Activated CD4-positive, alpha-beta T cell treated with anti-CD3 and anti-CD28 coated beads, Interleukin-2, amount 50 U/mL, for 16 hours (primary cell): ENCODE results near the gene ELMO2.

ENCODE experiments used
- DNase-seq: peaks from one replicate; pipeline ENCODE4 v3.0.0-alpha.2; 2020

The ELMO2 gene

DNA sequence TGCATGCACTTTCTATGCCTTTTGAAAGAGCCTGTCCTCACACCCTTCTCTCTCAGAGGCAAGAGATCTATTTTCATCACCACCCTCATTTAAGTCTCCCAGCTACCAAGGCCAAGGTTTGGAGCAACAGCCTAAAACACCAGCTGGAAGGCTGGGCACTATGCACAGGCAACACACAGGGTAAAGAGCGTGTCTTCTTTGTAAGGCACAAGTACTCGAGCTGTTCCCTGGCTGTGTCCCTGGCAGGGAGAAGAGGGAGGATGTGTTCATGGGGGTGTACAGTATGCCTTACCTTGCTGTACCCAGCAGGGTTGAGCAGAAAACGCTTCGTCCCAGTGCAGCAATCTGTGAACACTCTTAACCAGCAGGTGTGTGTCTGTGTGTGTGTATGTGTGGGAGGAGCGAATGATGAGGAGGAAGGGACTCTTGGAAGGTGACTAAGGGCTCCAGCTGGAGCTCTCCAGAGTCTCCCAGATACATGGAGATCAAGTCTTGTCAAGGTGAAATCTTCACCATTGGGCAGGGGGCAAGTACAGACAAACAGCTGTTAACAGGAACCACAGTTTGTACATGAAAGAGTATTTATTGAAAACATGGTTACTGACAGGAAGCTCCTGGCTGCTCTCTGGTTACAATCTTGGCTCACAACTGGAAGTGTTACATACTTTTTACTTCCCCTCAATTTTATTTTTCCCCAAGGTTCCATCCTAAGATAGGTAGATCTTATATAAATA lies 40.8 kb downstream of the ELMO2 start:
- no peak for DNase-seq

DNA sequence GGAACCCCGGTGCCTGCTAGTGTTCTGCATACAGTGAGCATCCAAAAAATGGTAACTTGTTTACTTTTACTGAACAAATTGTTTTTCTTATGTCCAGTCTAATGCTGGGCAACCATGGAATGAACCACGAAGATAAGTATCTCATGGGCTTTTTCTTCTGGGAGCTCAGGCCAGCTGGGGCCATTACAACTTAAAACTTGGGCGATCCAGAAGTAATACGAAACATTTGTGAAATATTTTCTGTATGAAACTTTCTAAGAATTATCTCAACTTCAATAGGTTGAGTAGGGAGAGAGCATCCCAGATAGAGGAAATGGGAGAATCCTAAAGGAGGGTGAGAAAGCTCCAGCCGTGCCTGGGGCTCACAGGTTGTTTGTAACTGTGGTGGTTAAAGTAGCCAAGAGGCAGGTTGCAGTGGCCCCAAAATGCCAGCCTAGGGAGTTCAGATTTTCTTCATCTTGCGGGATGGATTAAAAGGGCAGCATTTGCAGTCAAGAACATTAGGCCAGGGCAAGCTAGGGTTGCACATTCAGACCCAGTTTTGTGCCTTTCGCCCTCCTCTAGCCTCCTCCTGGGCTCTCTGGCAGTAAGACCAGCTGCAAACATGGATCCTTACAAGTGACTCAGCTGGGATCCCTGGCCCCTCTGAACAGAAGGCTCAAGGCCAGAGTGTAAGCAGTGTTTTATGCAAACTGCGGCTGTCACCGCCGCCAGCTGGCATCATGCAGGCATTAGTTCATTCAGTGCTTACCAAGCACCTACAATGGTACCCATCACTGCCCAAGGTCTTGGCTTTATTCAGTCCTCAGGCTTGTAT lies 41.5 kb downstream of the ELMO2 start:
- DNase-seq = no peak

- DNase-seq = peak; percentile 88
These were observed 42.3 kb downstream of the ELMO2 start for GRCh38 chr20:46363874-46364669.

DNA sequence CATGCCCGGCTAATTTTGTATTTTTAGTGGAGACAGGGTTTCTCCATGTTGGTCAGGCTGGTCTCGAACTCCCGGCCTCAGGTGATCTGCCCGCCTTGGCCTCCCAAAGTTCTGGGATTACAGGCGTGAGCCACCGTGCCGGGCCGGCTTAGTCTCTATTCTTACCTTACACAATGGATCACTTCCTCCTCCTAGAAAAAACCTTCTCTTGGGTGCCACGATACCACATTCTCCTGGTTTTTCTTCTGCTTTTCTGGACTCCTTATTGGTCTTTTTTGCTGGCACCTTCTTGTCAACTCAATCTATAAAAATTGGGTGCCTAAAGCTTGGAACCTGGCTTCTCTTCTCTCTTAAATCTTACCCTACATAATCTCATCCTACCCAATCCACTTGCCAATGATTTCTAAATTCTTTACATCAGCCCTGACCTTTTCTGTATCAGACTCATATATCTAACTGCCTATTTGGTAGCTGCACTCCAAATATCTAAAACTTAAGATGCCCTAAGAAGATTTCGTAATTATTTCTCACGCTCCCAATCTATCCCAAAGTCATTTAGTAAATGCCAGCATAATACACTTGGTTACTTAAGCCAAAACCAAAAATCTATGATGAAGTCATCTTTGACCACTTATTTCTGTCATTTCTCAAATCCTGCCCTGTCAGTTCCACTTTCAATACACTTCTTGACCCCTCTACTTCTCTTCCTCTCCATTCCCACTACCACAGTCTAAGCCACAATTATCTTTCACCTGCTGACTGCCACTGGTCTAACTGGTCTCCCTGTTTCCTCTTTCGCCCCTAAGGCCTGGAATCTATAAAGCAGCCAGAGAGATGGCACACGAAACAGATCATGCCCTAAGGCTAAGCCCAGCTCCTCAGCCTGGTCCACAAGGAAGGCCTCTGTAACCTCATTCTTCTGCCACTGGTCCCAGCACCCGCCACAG lies 43.2 kb downstream of the ELMO2 start:
- no peak for DNase-seq

DNA sequence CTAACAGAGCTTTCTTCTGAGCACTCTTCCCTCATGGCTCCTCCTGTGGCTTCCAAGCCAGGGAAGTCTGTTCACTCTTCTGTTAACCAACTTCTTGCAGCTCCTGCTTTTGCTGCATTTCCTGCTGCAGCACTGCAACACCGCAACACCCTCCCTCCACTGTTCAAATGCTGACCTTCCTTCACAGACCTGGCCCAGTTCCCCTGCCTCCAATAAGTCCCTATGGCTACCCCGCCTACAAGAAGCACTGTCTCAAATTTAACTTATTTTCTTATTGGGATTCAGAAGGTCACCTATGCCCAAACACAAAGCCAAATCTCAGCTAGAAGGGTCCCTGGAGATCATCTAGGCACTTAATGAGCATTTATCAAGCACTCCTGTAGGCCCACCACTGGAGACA lies 44.6 kb downstream of the ELMO2 start:
- no peak for DNase-seq

- DNase-seq = no peak
These were observed 45.0 kb downstream of the ELMO2 start for GRCh38 chr20:46361381-46361780.

GRCh38 chr20:46359233-46359751 lies 47.1 kb downstream of the ELMO2 start:
- DNase-seq = no peak

GRCh38 chr20:46358346-46359058 lies 47.9 kb downstream of the ELMO2 start:
- no peak for DNase-seq

- DNase-seq = no peak
These were observed 49.3 kb downstream of the ELMO2 start for GRCh38 chr20:46357030-46357514.

- DNase-seq = no peak
These were observed 50.0 kb downstream of the ELMO2 start for GRCh38 chr20:46356195-46357029.

GRCh38 chr20:46355778-46356177 lies 50.6 kb downstream of the ELMO2 start:
- DNase-seq = no peak

GRCh38 chr20:46354920-46355654 lies 51.3 kb downstream of the ELMO2 start:
- no peak for DNase-seq

- no peak for DNase-seq
These were observed 52.2 kb downstream of the ELMO2 start for GRCh38 chr20:46354207-46354555.

DNA sequence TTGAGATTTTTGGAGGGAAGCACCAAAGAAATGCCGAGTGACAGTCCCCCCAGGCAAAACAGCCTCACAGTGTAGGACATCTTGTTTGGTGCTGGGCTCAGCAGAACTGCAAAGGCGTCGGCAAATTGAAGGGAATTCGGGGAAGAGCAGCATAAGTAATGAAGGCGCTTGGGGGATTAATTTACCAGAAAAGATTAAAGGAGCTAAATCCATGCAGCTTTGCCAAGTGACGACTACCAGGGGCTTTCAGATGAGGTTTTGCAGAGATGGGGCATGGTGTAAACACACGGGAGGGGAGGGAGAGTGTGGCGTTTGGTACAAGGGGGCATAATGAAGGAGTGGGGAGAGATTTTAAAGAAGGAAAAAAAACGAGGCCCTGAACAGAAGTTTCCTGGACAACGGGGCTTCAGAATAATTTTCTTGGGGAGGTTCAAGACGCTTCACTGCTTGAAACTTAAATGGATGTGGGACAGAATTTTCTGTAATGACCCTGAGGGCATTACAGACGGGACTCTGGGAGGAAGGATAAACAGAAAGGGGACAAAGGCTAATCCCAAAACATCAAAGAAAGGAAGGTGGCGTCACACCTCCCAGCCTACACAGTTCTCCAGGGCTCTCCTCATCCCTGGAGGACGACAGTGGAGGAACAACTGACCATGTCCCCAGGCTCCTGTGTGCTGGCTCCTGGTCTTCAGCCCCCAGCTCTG lies 52.8 kb downstream of the ELMO2 start:
- DNase-seq = no peak

DNA sequence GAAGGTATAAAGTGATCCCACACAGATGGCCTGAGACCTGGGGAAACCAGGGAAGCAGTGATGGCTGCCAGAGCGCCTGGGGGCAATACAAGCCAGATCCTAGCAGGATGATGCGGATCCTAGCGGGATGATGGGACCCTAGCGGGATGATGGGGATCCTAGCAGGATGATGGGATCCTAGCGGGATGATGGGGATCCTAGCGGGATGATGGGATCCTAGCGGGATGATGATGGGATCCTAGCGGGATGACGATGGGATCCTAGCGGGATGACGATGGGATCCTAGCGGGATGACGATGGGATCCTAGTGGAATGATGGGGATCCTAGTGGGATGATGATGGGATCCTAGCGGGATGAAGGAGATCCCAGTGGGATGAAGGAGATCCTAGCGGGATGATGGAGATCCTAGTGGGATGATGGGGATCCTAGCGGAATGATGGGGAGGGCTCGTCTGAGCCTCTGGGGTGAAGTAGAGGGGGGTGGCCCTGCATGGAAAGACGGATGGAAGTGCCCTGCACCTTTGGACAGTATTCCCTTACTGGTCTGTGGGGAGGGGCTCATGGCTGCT lies 54.0 kb downstream of the ELMO2 start:
- no peak for DNase-seq

DNA sequence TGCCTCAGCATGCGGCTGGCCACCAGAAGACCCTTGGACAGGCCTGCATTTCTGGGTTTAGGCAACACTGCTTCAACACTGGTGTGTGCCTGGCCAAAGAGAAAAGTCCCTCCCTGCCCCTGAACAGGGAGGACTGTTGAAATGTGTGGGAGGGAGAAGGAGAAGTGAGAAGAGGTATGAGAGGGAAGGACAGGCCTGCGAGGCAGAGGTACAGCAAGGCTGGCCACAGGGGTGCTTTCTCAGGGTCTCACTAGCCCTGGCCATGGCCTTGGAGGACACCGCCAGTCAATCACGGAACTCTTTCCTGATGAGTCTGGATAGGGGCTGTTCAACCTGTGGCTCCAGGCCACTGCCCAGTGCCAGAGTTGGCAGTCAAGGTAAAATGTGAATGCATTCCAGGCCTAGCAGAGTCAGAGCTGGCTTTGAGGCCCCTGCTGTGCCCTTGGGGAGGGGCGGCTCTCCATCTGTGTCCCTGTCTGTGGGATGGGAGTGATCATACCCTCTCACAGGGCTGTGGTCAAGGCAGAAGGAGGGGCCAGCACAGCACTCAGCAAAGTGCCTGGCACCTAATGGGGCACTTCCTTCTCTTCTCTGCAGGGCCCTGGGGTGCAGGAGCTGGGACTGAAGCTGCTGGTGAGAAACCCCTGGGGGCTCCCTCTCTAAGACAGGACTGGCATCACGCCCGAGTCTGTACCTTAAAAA lies 54.9 kb downstream of the ELMO2 start:
- no peak for DNase-seq

DNA sequence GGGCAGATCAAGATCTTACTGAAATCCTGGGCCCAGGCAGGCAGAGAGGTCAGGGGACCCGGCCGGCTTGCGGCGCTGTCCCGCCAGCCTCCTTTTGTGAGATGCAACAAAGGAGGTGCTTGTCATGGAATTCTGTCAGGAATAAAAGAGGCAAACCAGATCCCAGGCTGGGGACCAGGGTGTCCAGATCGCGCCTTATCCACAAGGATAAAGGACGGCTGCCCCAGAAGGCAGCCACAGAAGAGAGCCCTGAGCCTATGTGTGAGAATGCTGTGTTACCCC lies 55.5 kb downstream of the ELMO2 start:
- DNase-seq = no peak
